ENCODE measurements around the gene NIT1. TPM values are rescaled to one million over a fixed set of nuclear protein-coding genes. Genes with fewer than 3 reads are reported as not detected.
A peak's percentile ranks its signal among the peaks of the same experiment; 100 is the strongest.

NIT1 gene
- total RNA-seq, 1 experiment from 2014 or later: 65.9 TPM

DNA sequence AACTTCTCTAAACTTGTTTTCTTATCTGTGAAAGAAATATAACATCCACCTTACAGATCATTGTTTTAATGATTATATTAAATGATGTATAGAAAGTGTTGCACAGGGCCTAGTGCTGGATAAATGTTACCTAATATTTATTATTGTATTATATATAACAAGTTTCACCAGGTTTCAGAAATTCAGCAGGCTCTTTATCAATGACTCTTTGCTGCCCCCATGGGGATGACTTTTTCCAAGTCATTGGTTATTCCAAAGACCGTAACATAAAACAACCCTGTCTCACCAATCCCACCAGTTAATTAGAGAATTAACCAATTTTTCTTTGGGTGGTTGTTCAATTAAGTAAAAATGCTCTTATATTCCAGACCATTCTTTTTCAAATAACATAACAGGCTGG lies 21.9 kb downstream of the NIT1 start:
- TF ChIP-seq CBX3 (IDR thresholded peaks at IDR 0.05; ENCODE audit: low read depth) (no peak), FOSL1 (IDR thresholded peaks at IDR 0.05; ENCODE audit: low read depth) (no peak), TCF7L2 (IDR thresholded peaks at IDR 0.05; ENCODE audit: borderline replicate concordance, extremely low read depth, insufficient read depth, insufficient read length) (no peak), POLR2AphosphoS5 (IDR thresholded peaks at IDR 0.05; ENCODE audit: low read depth, low read length) (no peak), JUND (IDR thresholded peaks at IDR 0.05) (no peak), ZNF274 (IDR thresholded peaks at IDR 0.05; ENCODE audit: low read depth, low read length) (no peak), CTCF (IDR thresholded peaks at IDR 0.05 in 2 of 3, conservative IDR thresholded peaks at IDR 0.05 in 1 of 3; ENCODE audit: borderline replicate concordance in 1 of 3, insufficient read depth in 1 of 3, low read depth in 2 of 3, low read length in 2 of 3) (peak; percentile 52 to 81 (median 52)), RAD21 (IDR thresholded peaks at IDR 0.05; ENCODE audit: low read depth) (peak; percentile 82), ZFX (IDR thresholded peaks at IDR 0.05) (no peak), SIN3A (IDR thresholded peaks at IDR 0.05; ENCODE audit: low read depth) (no peak), POLR2A (IDR thresholded peaks at IDR 0.05; ENCODE audit: borderline replicate concordance, extremely low read depth, insufficient read depth, insufficient read length) (no peak)
- TF ChIP-seq, protein P1, sequence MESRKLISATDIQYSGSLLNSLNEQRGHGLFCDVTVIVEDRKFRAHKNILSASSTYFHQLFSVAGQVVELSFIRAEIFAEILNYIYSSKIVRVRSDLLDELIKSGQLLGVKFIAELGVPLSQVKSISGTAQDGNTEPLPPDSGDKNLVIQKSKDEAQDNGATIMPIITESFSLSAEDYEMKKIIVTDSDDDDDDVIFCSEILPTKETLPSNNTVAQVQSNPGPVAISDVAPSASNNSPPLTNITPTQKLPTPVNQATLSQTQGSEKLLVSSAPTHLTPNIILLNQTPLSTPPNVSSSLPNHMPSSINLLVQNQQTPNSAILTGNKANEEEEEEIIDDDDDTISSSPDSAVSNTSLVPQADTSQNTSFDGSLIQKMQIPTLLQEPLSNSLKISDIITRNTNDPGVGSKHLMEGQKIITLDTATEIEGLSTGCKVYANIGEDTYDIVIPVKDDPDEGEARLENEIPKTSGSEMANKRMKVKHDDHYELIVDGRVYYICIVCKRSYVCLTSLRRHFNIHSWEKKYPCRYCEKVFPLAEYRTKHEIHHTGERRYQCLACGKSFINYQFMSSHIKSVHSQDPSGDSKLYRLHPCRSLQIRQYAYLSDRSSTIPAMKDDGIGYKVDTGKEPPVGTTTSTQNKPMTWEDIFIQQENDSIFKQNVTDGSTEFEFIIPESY (IDR thresholded peaks at IDR 0.05; ENCODE audit: extremely low read depth, insufficient replicate concordance, low read length): no peak
- TF ChIP-seq, protein P2, sequence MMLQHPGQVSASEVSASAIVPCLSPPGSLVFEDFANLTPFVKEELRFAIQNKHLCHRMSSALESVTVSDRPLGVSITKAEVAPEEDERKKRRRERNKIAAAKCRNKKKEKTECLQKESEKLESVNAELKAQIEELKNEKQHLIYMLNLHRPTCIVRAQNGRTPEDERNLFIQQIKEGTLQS (IDR thresholded peaks at IDR 0.05): no peak
- no peaks in the 10 kb centered on the region for H3K9me2 ChIP-seq (ENCODE audit: insufficient read depth)
- ATAC-seq (peak; percentile 76), DNase-seq (ENCODE audit: low read depth, low spot score) (no peak)
- no peak overlapping the region for H3K27ac ChIP-seq (ENCODE audit: low read depth, low read length)
- ChIA-PET RAD21 (ENCODE audit: low non-redundant PET in 1 of 2, low total read pairs in 2 of 2, uncharacterized antibody in 2 of 2, unreplicated experiment in 2 of 2) (interaction anchor here in 1 of 2 experiments (0.5 kb wide), 1 partner anchor 107 kb away, joined by 5 read pairs; no protein-coding TSS in a partner anchor), CTCF (interaction anchor here (0.6 to 0.9 kb wide), 2 partner anchors 35 to 68 kb away, joined by 3 read pairs; no protein-coding TSS in a partner anchor), POLR2A (no interaction called here)
- H2AFZ ChIP-seq (ENCODE audit: low read depth, low read length, poor library complexity, severe bottlenecking): no peak overlapping the region
- no peaks in the 10 kb centered on the region for H3K36me3 ChIP-seq (ENCODE audit: control insufficient read depth in 1 of 2, insufficient read depth in 2 of 2, low read length in 2 of 2)
- no TSS peak for BruUV-seq (replicated peaks)
- H3K4me2 ChIP-seq (ENCODE audit: low read length): no peak overlapping the region
- no peak overlapping the region for H3K9ac ChIP-seq (ENCODE audit: low read length)
- H4K20me1 ChIP-seq (ENCODE audit: insufficient read depth): no peaks in the 10 kb centered on the region
- no peaks in the 10 kb centered on the region; the same call in 1 of the 2 replicates for H3K79me2 ChIP-seq (ENCODE audit: insufficient read depth, low read length)
- no peaks in the 10 kb centered on the region for H3K4me1 ChIP-seq (ENCODE audit: control insufficient read depth in 1 of 2, insufficient read depth in 2 of 2, low read length in 2 of 2)
- no peaks in the 10 kb centered on the region for H3K27me3 ChIP-seq (ENCODE audit: insufficient read depth, low read length)
- intact Hi-C loops (cut with micrococcal nuclease): loop anchor here (1.0 to 10.0 kb wide), 4 partner anchors 142 to 462 kb away; no protein-coding TSS in a partner anchor
- no peaks in the 10 kb centered on the region for H3K9me3 ChIP-seq (ENCODE audit: control insufficient read depth in 1 of 2, insufficient read depth in 1 of 2, low read depth in 1 of 2, low read length in 2 of 2)
- H3K4me3 ChIP-seq (replicated peaks in 1 of 2; ENCODE audit: low read depth in 1 of 2, low read length in 2 of 2): no peak overlapping the region

Measured in HCT116 (cell line).